ENCODE data around the gene SNAPC5.
A peak's percentile ranks its signal among the peaks of the same experiment; 100 is the strongest.

The SNAPC5 gene, protein sequence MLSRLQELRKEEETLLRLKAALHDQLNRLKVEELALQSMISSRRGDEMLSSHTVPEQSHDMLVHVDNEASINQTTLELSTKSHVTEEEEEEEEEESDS

DNA sequence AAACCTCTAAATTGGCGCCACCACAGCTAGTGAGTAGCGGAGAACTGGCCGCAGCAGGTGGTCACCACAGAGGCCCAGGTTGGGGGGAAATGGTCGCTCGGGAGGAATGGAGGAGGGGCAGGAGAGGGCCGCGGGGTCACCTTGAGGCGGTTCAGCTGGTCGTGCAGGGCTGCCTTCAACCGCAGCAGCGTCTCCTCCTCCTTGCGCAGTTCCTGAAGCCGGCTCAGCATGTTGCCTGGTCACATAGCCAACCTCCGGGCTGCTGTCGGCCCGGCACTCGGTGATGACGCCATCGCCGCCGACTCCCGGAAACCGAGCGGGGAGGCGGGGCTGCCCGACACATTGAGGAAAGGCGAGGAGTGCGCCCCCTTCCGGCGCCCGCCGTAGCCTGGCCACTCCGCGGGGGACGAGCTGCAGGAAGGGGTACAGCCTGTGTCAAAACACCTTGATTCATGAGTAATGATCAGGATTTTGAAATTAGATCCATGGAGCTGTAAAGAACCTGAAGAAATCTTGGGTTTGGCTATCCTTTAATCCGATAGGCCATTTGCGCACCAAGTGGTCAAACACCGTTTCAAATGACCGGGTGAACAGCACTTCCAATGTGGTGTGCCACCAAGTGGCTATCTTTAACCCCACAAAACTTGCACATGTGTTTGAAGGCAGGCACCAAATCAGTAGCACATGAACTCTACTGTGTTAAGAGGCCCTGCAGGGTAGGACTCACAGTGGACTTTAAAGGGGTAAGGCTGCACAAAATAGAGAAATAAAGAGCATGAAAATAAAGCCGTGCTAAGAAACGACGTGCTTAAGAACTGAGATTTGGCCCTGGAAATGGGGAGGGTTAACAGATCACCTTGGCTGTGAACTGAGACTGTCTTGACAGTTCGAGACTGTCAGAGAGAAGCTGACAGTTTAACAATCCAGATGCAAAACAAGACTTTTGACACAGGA lies at the start of gene SNAPC5:
TSS of gene SNAPC5 (minus strand) at position 261 of the 954 bp plus-strand sequence. CDS start at position 230, 31 bp downstream.
- H3K4me3 ChIP-seq (ENCODE audit: low read depth, low read length) = peak within 1 kb of the TSS; percentile 94
- TF ChIP-seq, protein P1, sequence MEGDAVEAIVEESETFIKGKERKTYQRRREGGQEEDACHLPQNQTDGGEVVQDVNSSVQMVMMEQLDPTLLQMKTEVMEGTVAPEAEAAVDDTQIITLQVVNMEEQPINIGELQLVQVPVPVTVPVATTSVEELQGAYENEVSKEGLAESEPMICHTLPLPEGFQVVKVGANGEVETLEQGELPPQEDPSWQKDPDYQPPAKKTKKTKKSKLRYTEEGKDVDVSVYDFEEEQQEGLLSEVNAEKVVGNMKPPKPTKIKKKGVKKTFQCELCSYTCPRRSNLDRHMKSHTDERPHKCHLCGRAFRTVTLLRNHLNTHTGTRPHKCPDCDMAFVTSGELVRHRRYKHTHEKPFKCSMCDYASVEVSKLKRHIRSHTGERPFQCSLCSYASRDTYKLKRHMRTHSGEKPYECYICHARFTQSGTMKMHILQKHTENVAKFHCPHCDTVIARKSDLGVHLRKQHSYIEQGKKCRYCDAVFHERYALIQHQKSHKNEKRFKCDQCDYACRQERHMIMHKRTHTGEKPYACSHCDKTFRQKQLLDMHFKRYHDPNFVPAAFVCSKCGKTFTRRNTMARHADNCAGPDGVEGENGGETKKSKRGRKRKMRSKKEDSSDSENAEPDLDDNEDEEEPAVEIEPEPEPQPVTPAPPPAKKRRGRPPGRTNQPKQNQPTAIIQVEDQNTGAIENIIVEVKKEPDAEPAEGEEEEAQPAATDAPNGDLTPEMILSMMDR (IDR thresholded peaks at IDR 0.05; ENCODE audit: low read depth, low read length) = peak; percentile 97
- in situ Hi-C loops (cut with HindIII; ENCODE audit: low sequenced_read_pairs) = no loop called here
- peak; percentile 96 for DNase-seq (ENCODE audit: low read depth, low spot score)

DNA sequence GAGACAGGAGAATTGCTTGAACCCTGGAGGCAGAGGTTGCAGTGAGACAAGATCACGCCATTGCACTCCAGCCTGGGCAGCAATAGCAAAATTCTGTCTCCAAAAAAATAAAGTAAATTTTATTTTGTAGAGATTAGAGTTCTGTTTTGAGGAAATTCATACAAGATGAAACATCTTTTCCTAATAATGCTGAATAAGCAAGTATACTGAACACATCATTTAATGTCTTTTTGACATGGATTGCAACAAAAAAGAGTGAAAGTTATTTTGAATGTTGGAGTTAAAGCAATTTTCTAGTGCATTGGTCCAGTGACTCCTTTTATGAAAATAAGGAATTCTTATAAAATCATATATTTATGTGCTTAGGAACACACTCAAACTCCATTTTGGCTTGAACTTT lies 47.7 kb upstream of the SNAPC5 start:
- in situ Hi-C loops (cut with HindIII; ENCODE audit: low sequenced_read_pairs) = no loop called here
- DNase-seq (ENCODE audit: low read depth, low spot score) = no peak

DNA sequence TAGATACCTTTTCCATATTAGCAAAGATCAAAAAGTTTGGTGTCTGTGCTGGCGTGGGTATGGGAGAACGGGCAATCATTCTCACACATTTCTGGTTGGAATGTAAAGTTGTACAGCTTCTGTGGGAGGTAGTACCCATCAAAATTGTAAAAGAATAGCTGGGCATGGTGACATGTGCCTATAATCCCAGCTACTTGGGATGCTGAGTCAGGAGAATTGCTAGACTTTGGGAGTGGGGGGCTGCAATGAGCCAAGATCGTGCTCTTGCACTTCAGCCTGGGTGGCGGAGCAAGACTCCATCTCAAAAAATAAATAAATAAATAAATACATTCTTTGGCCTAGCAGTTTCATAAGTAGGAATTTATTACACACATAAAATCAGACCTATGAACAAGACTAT lies 45.3 kb upstream of the SNAPC5 start:
- TF ChIP-seq, protein P1 (IDR thresholded peaks at IDR 0.05; ENCODE audit: low read depth, low read length) = no peak
- H3K4me3 ChIP-seq (ENCODE audit: low read depth, low read length) = no peak overlapping the region
- DNase-seq (ENCODE audit: low read depth, low spot score) = no peak
- in situ Hi-C loops (cut with HindIII; ENCODE audit: low sequenced_read_pairs) = no loop called here

More for the DNA sequence above, 47.7 kb upstream of the SNAPC5 start:
- TF ChIP-seq, protein P1 (IDR thresholded peaks at IDR 0.05; ENCODE audit: low read depth, low read length) = no peak
- no peak overlapping the region for H3K4me3 ChIP-seq (ENCODE audit: low read depth, low read length)

DNA sequence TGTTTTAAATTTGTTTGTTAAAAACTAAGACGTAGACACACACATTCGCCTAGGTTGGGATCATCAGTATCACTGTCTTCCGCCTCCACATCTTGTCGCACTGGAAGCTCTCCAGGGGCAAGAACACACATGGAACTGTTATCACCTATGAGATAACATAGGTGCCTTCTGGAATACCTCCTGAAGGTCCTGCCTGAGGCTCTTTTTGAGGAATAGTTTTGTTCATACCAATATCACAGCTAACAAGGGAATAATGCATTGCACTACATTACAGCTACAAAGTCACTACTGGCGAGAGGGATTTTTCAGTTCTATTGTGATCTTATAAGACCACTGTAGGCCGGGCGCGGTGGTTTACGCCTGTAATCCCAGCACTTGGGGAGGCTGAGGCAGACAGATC lies 37.5 kb upstream of the SNAPC5 start:
- no peak for DNase-seq (ENCODE audit: low read depth, low spot score)
- in situ Hi-C loops (cut with HindIII; ENCODE audit: low sequenced_read_pairs) = no loop called here
- no peak overlapping the region for H3K4me3 ChIP-seq (ENCODE audit: low read depth, low read length)
- TF ChIP-seq, protein P1 (IDR thresholded peaks at IDR 0.05; ENCODE audit: low read depth, low read length) = no peak

DNA sequence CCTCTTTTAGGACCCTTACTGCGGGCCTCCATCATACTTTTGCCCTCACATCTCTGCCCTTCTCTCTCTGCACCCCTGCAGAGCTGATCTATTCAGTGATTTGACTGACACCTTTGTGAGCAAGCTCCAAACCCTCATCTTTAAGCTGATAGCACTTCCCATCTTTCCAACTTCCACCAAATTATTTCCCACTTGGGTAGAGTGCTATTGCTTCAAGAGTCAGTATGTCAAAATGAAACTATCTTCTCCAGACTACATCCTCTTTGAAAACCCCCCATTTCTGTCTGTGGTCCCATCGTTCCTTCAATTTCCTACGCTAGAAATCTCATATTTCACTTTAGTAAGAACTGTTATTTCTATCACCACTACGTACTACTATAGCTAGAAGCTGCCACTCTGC lies 27.3 kb upstream of the SNAPC5 start:
- TF ChIP-seq, protein P1 (IDR thresholded peaks at IDR 0.05; ENCODE audit: low read depth, low read length) = no peak
- H3K4me3 ChIP-seq (ENCODE audit: low read depth, low read length) = no peak overlapping the region
- in situ Hi-C loops (cut with HindIII; ENCODE audit: low sequenced_read_pairs) = no loop called here
- no peak for DNase-seq (ENCODE audit: low read depth, low spot score)

DNA sequence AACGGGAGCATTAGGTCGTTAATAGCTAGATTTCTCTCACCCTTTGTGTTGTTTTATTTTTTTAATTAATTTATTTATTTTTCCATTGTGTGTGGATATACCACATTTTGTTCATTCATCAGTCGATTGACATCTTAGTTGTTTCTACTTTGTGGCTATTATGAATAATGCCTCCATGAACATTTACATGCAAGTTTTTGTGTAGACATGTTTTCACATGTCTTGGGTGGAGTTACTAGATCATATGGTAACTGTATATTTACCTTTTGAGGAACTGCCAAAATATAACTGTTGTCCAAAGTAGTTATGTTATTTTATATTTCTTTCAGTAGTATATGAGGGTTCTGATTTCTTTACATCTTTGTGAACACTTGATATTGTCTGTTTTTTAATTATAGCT lies 26.4 kb upstream of the SNAPC5 start:
- in situ Hi-C loops (cut with HindIII; ENCODE audit: low sequenced_read_pairs) = no loop called here
- H3K4me3 ChIP-seq (ENCODE audit: low read depth, low read length) = no peak overlapping the region
- TF ChIP-seq, protein P1 (IDR thresholded peaks at IDR 0.05; ENCODE audit: low read depth, low read length) = no peak
- DNase-seq (ENCODE audit: low read depth, low spot score) = no peak

Measured in astrocyte of the spinal cord (primary cell).